Heart left ventricle (tissue), 16 donors: ENCODE data around the gene IL17A. TPM values are rescaled to one million over a fixed set of nuclear protein-coding genes. Genes with fewer than 3 reads are reported as not detected.

Source experiments
- ATAC-seq, 4 donors: fragments of 200-7000 bp; cut with Tn5 transposase; one replicate each; pipeline ENCODE4 v1.9.1; 2020 to 2022; ENCODE audit warnings: moderate library complexity in 4 of 4, mild to moderate bottlenecking in 3 of 4, moderate number of reproducible peaks in 1 of 4
- DNase-seq, 5 donors: peaks; one replicate each; pipeline ENCODE4 v3.0.0-alpha.2; 2020
- H3K27ac ChIP-seq, 12 donors: fragments of 200-600 bp; sonication (generic) in 4 of 12; one replicate each; pipeline versions ENCODE4 v1.5.0 to v1.8.0; 2016 to 2022; ENCODE audit warnings: mild to moderate bottlenecking in 2 of 12
- H3K27me3 ChIP-seq, 9 donors: fragments of 200-600 bp; sonication (generic) in 2 of 9; one replicate each; pipeline versions ENCODE4 v1.5.1 to v1.8.0; 2016 to 2022; ENCODE audit warnings: mild to moderate bottlenecking in 3 of 9
- H3K36me3 ChIP-seq, 9 donors: fragments of 200-600 bp; sonication (generic) in 2 of 9; one replicate each; pipeline versions ENCODE4 v1.5.0 to v1.8.0; 2018 to 2022; ENCODE audit warnings: mild to moderate bottlenecking in 2 of 9
- H3K4me1 ChIP-seq, 12 donors: fragments of 200-600 bp; sonication (generic) in 4 of 12; one replicate each; pipeline versions ENCODE4 v1.5.0 to v1.8.0; 2016 to 2022; ENCODE audit warnings: mild to moderate bottlenecking in 3 of 12
- H3K4me3 ChIP-seq, 12 donors: fragments of 200-600 bp; sonication (generic) in 4 of 12; one replicate each; pipeline versions ENCODE4 v1.5.0 to v1.8.0; 2017 to 2022; ENCODE audit warnings: mild to moderate bottlenecking in 9 of 12, moderate library complexity in 4 of 12
- H3K9me3 ChIP-seq, 12 donors: fragments of 200-600 bp; sonication (generic) in 4 of 12; one replicate each; pipeline versions ENCODE4 v1.5.0 to v1.8.0; 2016 to 2022; ENCODE audit warnings: mild to moderate bottlenecking in 1 of 12
- POLR2A ChIP-seq, 2 donors: fragments of 450-650 bp; IDR thresholded peaks; one replicate each; pipeline ENCODE4 v1.6.1; 2017; ENCODE audit warnings: antibody characterized with exemption in 2 of 2, mild to moderate bottlenecking in 2 of 2, moderate library complexity in 2 of 2
- WGBS, 4 donors: extraction: QIAGEN DNeasy Blood & Tissue Kit in 2 of 4; methylation state at CpG; one replicate each; pipeline versions ENCODE4 v1.1.5 to v1.1.7; 2013 to 2018; 5-methylcytosine and 5-hydroxymethylcytosine counted together
- intact Hi-C, 10 donors: fragments of 100-400 bp; cut with DNase I; formaldehyde crosslinking; loops; one replicate each; pipeline versions ENCODE4 v1.11.1 to v1.14.2; 2022
- polyA plus RNA-seq, 2 donors: library from polyadenylated mRNA; stranded (reverse); fragments of 200-250 nt; gene quantifications; one replicate each; pipeline ENCODE4 v1.2.3, GENCODE V29; 2013
- total RNA-seq, 9 donors: library from RNA; depleted of rRNA in 2 of 9; stranded (reverse); fragments of >200 nt in 2 of 9; fragmentation: NEBNext Ultra II Directional in 3 of 9; extraction: Animal tissue kit (Norgen Biotek cat#: 25700) in 3 of 9; gene quantifications; one replicate each; pipeline versions ENCODE4 v1.1.0 to v1.2.4, GENCODE V29; 2016 to 2023
- TF ChIP-seq, protein P1 (sequence below), 12 donors: fragments of 200-600 bp; sonication (generic) in 4 of 12; IDR thresholded peaks; one replicate each; pipeline versions ENCODE4 v1.5.0 to v1.8.0; 2018 to 2022; ENCODE audit warnings: antibody characterized with exemption in 12 of 12, mild to moderate bottlenecking in 5 of 12
- donor health status: ischemic (EF 13 %, LVEDD 7.1; RV severe dilation, severe dysfunction).
- donor health status: healthy with polysubstance abuse.
- donor health status: DM: no; HTN: yes; CAD: no.
- donor health status: DM: no; HTN: no; CAD: no.
- donor health status: ischemic (EF 25% LVEDD 6.9; RV normal size, moderate dysfunction).
- donor health status: ischemic (EF 25% LVEDD 5.7; RV mildly dilated, moderate dysfunction).
- donor health status: healthy.
- donor health status: DM: yes; HTN: yes; CAD: no.
- donor health status: ischemic (EF 35%, LVEDD 5.7; RV mildly dilated, moderate dysfunction).
- donor health status: nonischemic (EF 11% LVEDD 7.7; RV severe dilation, severe dysfunction).
- donor health status: DM: yes; HTN: yes; CAD: no.
- donor health status: PGD.
- donor health status: ischemic (EF 29% LVEDD 5.4; RV normal size, mild dysfunction).
- donor health status: nonischemic (EF 23%, LVEDD 6.1; RV moderate dilation, normal function).

IL17A gene
- total and polyA plus RNA-seq, 11 donors: not detected

DNA sequence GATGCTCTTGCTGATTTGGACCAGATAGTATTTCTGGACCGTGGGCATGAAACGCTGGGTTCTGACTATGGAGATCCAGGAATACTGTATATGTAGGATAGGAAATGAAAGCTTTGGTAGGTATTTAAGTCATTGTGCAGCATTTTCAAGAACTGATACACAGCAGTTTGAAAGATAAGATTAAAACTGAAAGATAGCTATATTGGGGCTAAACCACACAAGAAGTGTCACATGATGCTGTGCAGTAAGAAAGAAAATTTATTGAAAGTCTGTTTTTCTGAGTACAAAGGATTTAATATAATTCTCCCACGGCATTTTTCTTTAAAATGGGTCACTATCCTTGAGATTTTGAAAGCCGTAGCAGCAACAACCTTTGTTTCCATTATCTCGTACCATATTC lies 305 bp downstream of the IL17A start:
- Histone ChIP-seq H3K4me3 (no peak overlapping the region), H3K27me3 (peaks cover 0 to 8% (median 0%) of the 10 kb centered on the region in 9 donors), H3K36me3 (no peaks in the 10 kb centered on the region), H3K9me3 (no peaks in the 10 kb centered on the region), H3K27ac (no peak overlapping the region), H3K4me1 (no peaks in the 10 kb centered on the region)
- ATAC-seq (no peak), DNase-seq (no peak)
- intact Hi-C loops: no loop called here
- 85 to 90% (median 89%) methylated on average over 5 of the region's 5 CpGs for WGBS, 4 donors
- no peak for TF ChIP-seq POLR2A (IDR thresholded peaks at IDR 0.05)
- TF ChIP-seq, protein P1, sequence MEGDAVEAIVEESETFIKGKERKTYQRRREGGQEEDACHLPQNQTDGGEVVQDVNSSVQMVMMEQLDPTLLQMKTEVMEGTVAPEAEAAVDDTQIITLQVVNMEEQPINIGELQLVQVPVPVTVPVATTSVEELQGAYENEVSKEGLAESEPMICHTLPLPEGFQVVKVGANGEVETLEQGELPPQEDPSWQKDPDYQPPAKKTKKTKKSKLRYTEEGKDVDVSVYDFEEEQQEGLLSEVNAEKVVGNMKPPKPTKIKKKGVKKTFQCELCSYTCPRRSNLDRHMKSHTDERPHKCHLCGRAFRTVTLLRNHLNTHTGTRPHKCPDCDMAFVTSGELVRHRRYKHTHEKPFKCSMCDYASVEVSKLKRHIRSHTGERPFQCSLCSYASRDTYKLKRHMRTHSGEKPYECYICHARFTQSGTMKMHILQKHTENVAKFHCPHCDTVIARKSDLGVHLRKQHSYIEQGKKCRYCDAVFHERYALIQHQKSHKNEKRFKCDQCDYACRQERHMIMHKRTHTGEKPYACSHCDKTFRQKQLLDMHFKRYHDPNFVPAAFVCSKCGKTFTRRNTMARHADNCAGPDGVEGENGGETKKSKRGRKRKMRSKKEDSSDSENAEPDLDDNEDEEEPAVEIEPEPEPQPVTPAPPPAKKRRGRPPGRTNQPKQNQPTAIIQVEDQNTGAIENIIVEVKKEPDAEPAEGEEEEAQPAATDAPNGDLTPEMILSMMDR (IDR thresholded peaks at IDR 0.05): no peak

DNA sequence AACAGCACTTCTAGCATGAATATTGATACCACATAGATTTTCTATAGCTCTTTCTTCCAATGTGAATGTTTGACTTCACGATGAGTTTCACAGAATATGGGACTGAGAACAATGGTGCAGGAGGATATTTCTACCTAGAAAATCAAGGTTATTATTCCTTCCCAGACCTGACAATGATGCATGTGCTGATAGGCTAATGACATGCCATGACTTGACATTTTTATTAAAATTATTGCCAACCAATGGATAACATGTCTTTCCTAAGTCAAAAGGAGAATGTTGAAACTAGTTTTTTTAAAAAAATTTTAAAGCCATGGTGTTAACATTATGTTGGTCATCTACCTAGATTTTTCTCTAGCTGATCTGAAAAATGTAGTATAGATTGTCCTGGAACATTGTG lies 923 bp downstream of the IL17A start:
- ATAC-seq (no peak), DNase-seq (no peak)
- Histone ChIP-seq H3K9me3 (no peaks in the 10 kb centered on the region), H3K4me3 (no peak overlapping the region), H3K4me1 (no peaks in the 10 kb centered on the region), H3K27me3 (peaks cover 0 to 6% (median 0%) of the 10 kb centered on the region in 9 donors), H3K27ac (no peak overlapping the region), H3K36me3 (no peaks in the 10 kb centered on the region)
- WGBS, 4 donors: 87 to 99% (median 92%) methylated on average over 1 of the region's 1 CpG
- intact Hi-C loops: no loop called here
- TF ChIP-seq POLR2A (IDR thresholded peaks at IDR 0.05): no peak
- TF ChIP-seq, protein P1 (IDR thresholded peaks at IDR 0.05): no peak

DNA sequence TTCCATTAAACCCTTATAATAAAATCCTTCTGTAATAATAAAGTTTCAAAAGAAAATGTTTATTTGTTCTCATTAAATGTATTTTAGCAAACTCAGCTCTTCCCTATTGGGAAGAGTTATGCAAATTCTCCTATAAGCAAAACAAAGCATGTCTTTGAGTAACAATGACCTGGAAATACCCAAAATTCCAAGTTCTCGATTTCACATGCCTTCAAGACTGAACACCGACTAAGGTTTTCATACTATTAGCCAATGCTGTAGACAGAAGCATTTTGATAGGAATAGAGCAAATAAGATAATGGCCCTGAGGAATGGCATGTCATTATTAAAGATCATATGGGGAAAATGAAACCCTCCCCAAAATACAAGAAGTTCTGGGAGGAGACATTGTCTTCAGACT lies 3.8 kb downstream of the IL17A start:
- 79 to 86% (median 83%) methylated on average over 2 of the region's 2 CpGs for WGBS, 4 donors
- no peak for ATAC-seq
- H3K36me3 ChIP-seq: no peaks in the 10 kb centered on the region

DNA sequence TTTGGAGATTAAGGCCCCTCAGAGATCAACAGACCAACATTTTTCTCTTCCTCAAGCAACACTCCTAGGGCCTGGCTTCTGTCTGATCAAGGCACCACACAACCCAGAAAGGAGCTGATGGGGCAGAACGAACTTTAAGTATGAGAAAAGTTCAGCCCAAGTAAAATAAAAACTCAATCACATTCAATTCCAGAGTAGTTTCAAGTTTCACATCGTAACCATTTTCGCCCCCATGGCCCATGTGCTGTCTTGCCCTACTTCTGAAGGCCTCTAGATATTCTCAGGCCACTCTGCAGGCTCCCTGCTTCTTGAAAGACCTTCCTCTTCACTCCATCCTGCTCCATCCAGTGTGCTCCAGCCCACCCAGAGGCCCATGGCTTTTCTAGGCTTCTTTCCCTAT lies 4.2 kb downstream of the IL17A start:
- H3K4me3 ChIP-seq: no peak overlapping the region
- DNase-seq (no peak), ATAC-seq (no peak)
- TF ChIP-seq POLR2A (IDR thresholded peaks at IDR 0.05): no peak
- TF ChIP-seq, protein P1 (IDR thresholded peaks at IDR 0.05): no peak
- no peaks in the 10 kb centered on the region for H3K27me3 ChIP-seq
- H3K36me3 ChIP-seq: no peaks in the 10 kb centered on the region
- WGBS, 4 donors: 68 to 82% (median 70%) methylated on average over 3 of the region's 3 CpGs
- no peaks in the 10 kb centered on the region for H3K4me1 ChIP-seq
- intact Hi-C loops: no loop called here
- H3K27ac ChIP-seq: no peak overlapping the region
- H3K9me3 ChIP-seq: no peaks in the 10 kb centered on the region

More for the DNA sequence above, 3.8 kb downstream of the IL17A start:
- DNase-seq: no peak
- no peaks in the 10 kb centered on the region for H3K4me1 ChIP-seq
- TF ChIP-seq POLR2A (IDR thresholded peaks at IDR 0.05): no peak
- TF ChIP-seq, protein P1 (IDR thresholded peaks at IDR 0.05): no peak
- H3K9me3 ChIP-seq: no peaks in the 10 kb centered on the region
- H3K4me3 ChIP-seq: no peak overlapping the region
- intact Hi-C loops: no loop called here
- no peak overlapping the region for H3K27ac ChIP-seq
- no peaks in the 10 kb centered on the region for H3K27me3 ChIP-seq
